NCI-H146 treated with DMSO at 0.1 percent for 48 hours (cell line): ENCODE measurements around the gene CCDC83.
"Not testable (repeated sequence)": the region's sequence is repeated elsewhere in the genome, so short reads cannot be mapped to it uniquely, and the experiment has no call there.

Source experiments
- DNase-seq: peaks from one replicate; lab custom pipeline; 2025; ENCODE audit not compliant: unreplicated experiment; lab: John Stamatoyannopoulos, UW

Gene CCDC83

GRCh38 chr11:85886089-85887056 lies 31.2 kb downstream of the CCDC83 start:
- DNase-seq = no peak

- DNase-seq = no peak
Observed at GRCh38 chr11:85889108-85889507, 33.9 kb downstream of the CCDC83 start.

GRCh38 chr11:85889676-85890579 lies 34.7 kb downstream of the CCDC83 start:
- no peak for DNase-seq

- DNase-seq = no peak
Observed at GRCh38 chr11:85893395-85893794, 38.2 kb downstream of the CCDC83 start.

GRCh38 chr11:85896876-85897275 lies 41.7 kb downstream of the CCDC83 start:
- DNase-seq = no peak

- DNase-seq = no peak
Observed at GRCh38 chr11:85898456-85898855, 43.3 kb downstream of the CCDC83 start.

GRCh38 chr11:85902353-85902752 lies 47.2 kb downstream of the CCDC83 start:
- no peak for DNase-seq

GRCh38 chr11:85903406-85903805 lies 48.2 kb downstream of the CCDC83 start:
- no peak for DNase-seq

- DNase-seq = no peak
Observed at GRCh38 chr11:85903811-85904210, 48.6 kb downstream of the CCDC83 start.

GRCh38 chr11:85912414-85912813 lies 57.2 kb downstream of the CCDC83 start:
- peak; percentile 25 for DNase-seq

- no peak for DNase-seq
Observed at GRCh38 chr11:85913513-85913912, 58.3 kb downstream of the CCDC83 start.

- no peak for DNase-seq
Observed at GRCh38 chr11:85914425-85914824, 59.2 kb downstream of the CCDC83 start.

- DNase-seq = peak; percentile 89
Observed at GRCh38 chr11:85918910-85919794, 64.0 kb downstream of the CCDC83 start.

GRCh38 chr11:85922367-85922766 lies 67.2 kb downstream of the CCDC83 start:
- DNase-seq = no peak

- peak; percentile 80 for DNase-seq
Observed at GRCh38 chr11:85923455-85923854, 68.3 kb downstream of the CCDC83 start.

- DNase-seq = not testable (repeated sequence)
Observed at GRCh38 chr11:85926653-85927214, 71.6 kb downstream of the CCDC83 start.

GRCh38 chr11:85930879-85931366 lies 75.7 kb downstream of the CCDC83 start:
- DNase-seq = peak; percentile 85

GRCh38 chr11:85934596-85935169 lies 79.5 kb downstream of the CCDC83 start:
- DNase-seq = no peak

GRCh38 chr11:85935751-85936150 lies 80.6 kb downstream of the CCDC83 start:
- DNase-seq = no peak

- DNase-seq = no peak
Observed at GRCh38 chr11:85937835-85938234, 82.7 kb downstream of the CCDC83 start.
